Activated T-cell treated with anti-CD3 and anti-CD28 coated beads for 48 hours (primary cell): Measurements from ENCODE around the gene ISY1.
A peak's percentile ranks its signal among the peaks of the same experiment; 100 is the strongest.
"Not testable (repeated sequence)": the region's sequence is repeated elsewhere in the genome, so short reads cannot be mapped to it uniquely, and the experiment has no call there.

ENCODE experiments used
- DNase-seq: peaks from one replicate; pipeline ENCODE4 v3.0.0-alpha.2; 2020; ENCODE audit warnings: low read depth

ISY1 gene

DNA sequence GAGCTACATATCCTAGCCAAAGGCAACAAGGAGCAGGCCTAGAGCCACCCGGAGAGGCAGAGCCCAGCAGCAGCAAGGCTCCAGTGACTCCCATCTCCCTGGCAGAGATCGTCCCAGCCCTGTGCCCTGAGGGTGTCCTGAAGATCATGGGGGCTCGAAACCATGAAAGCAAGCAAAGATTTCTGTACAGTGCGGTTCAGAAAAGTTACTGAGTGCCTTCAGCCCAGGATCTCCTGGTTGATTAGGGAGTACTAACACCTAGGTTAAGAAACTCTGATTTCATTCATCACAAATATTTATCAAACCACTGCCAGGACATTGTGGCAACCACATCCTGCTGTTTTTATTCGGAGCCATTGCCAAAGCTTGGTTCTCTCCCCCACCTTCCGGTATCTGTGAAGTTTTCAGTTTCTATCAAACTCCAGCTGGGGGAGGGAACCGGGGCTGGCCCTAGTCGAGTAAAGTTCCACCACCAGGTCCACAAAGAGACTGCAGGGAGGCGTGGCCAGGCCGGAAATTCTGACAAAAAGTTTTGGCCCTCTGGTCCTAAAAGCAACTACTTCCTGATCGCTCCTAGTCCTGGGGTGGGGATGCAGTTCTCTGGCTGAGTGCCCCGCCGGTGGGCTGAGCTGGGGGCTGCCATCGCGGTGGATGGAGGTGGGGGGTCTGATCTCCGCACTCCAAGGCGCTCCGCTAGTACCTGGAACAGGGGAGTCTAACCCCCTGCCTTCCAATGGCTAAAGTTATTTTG lies 40.4 kb downstream of the ISY1 start:
- DNase-seq, result peak; percentile 88

DNA sequence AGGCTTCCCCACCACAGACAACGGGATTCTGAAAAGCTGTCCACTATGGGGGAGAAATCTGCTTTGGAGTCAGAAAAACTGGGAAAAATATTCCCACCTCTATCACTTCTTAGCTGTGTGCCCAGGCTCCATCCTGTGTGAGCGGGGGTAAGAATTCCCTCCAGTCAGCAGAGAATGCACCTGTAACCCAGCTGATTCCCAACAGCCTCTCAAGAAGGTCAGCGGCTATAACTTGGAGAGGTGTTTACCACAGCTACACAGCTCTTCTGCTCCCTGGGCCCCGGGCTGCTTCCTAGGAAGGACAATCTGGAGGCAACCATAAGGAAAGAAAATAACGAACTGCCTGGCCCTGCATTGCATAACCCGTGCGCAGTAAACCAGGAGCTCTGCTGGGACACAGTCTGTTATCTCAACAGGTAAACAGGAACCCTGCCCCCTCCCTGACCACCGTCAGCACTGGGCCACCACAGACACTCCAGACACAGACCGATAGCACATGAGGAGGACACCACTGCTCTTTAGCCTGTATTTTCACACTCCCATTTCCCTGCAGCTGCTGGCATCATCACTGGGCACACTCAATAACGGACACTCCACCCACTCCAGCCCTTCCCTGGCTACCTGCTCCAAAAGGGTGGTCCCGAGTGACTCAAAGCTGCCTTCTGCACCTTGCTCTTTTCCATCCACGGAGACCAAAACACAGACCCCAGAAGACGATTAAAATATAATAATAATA lies 41.3 kb downstream of the ISY1 start:
- DNase-seq, result no peak

DNA sequence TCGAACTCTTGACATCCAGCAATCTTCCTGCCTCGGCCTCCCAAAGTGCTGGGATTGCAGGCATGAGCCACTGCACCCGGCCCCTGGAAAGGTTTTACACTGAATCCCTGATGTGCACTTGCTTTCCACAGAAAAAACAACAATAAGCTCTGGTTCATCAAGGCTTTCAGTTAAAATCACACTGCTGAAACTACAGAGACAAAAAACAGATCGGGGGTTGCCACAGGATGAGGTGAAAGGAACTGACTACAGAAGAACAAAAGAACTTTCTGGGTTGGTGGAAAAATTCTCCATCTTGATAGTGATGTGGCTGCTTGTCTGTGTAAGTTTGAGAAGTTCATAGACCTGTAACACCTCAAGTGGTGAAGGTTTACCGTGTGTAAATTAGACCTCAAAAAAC lies 42.1 kb downstream of the ISY1 start:
- DNase-seq, result no peak

DNA sequence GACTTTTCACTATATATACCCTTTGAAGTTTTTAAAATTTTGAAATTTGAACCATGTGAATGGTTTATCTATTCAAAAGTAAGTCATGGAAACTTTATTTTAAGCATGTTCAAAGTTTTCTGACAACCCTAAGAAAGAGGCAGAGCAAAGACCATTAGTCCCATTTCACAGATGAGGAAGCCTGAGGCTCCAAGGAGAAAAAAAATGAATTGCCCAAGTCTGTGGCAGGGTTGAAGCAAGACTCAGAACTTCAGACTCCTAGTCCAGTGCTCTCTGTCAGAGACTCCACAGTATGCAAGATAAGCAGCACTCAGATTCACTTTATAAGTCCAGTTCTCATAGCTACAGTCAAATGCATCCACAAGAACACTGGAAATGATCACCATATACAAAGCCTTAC lies 43.7 kb downstream of the ISY1 start:
- no peak for DNase-seq

DNA sequence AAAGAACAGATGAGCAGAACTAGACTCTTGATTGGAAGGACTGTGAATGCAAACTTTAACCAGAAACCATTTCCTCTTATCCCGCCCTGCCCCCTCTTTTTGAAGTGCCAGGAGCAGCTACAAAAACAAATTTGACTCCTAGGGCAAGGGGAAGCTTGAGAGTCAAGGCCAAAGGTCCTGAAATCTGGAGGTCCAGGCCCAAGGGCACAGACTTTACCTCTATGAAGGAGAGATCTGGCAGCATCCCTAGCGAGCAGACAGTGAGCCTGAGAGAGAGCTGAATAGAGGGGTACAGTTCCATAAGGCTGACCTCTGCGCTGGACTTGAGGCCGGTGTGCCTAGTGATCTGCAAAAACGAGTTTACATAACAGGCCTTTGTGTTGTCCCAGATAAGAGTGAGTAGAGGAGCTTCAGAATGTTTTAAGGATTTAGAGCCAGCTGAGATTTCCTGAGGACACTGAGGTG lies 44.3 kb downstream of the ISY1 start:
- DNase-seq, result no peak

DNA sequence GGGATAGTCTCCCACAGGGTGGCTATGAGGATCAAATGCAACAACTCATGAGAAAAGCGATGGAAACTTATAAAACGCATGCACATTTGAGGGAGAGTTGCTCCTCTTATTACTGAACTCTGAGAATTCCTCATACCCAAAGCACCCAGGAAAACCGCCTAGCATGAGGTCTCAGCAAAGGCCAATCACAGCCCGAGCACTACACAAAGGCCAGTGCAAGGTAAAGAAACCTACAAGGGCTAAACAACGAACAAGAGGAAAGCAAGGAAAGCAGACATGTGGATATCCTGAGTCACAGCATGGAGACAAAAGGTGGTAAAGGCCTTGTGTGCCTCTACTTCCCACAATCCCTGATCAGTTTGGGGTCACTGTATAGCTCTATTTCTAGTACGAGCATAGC lies 46.4 kb downstream of the ISY1 start:
- no peak for DNase-seq

DNA sequence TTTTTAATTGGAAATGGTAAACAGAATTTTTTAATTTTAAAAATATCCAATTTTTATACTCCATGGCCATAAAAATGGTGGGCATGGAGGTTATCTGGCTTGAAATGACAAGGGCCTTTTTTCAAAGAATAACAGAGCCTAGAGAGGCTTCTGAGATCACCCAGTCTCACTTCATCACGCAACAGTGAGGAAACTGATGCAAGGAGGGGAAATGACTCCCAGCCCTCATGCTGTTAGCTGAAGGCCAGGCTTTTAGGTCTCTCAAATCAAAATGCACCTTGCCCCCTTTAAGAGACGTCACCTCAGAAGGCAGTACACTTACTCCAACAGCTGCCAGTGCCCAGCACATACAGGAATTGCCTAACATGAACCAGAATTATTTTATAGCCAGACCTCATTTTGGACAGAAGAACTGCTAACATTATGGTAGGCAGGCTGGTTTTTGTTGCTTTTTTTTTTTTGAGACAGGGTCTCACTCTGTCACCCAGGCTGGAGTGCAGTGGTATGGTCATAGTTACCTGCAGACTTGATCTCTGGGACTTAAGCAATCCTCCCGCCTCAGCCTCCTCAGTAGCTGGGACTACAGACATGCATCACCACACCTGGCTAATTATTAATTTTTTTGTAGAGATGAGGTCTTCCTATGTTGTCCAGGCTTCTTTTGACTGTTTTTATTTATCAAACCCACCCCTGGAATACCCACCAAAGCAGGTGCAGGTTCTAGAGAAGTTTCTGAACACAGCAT lies 48.4 kb downstream of the ISY1 start:
- DNase-seq, result peak; percentile 38

DNA sequence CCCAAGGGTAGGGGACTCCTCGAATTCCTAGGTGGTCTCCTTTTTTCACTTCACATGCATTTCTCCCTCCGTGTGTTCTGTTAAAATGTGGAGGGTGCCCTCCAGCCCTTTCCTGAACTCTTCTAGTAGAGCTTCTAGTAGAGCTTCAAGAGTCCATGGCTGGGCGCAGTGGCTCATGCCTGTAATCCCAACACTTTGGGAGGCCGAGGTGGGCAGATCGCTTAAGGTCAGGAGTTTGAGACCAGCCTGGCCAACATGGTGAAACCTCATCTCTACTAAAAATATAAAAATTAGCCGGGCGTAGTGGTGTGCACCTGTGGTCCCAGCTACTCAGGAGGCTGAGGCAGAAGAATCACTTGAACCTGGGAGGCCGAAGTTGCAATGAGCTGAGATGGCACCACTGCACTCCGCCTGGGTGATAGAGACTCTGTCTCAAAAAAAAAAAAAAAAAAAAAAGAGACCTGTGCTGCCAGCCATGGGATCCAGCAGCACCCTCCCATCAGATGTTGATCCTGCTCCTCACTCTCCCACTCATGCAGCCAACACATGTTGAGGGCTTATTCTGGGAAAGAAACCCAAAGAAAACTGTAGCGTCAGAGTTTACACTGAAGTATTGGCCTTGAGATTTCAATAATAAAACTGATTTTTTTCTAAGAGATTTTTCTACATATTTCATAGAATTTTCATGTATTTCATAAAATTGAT lies 49.6 kb downstream of the ISY1 start:
- DNase-seq, result not testable (repeated sequence)

DNA sequence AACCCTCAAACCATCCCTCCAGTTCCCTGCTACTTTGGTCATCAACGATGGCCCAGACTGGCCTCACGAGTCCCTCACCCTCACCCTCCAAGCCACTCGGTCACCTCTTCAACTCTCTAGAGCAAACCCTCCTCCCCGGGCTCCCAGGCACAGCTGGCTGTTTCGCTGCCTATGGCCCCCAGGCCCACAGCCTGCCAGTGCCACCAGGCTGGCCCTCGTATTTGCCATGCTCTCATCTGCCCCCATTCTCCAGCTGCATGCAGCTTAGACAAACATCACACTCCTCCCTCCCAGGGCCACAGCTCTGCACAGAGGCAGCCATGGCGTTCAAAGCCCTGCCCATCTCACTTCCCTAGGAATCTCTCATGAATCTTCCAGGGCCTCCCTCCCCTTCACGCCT lies 53.1 kb downstream of the ISY1 start:
- DNase-seq, result no peak

DNA sequence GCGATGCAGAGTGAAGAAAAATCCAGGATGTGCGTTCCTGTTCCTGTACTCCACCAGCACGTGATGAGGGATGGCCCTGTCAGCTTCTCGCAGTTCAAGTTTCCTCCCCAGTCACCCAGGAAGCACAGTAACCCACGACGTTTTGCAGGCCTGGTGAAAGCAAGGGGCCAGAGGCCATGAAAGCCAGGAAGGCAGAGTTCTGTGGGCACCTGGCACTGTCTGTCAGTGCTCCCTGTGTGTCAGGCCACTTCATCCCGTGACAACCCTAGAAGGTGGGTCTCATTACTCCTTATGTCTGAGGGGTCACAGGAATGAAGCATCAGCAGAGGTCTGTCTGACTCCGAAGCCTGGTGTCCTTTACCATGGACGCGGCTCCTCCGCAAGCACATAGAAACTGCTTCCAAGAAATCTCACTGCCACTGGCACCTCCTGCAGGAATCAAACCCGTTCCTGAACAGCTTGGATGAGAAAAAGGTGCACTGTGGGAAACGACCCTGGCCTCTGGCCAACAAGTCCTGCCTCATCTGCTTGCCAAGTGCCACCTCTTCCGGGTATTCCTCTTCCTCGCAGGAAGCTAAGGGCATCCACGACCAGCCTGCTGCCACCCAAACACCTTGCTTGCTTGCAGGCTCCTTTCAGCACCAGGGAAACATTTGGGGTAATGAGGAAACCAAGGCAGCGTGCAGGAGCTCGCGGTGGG lies 53.8 kb downstream of the ISY1 start:
- no peak for DNase-seq

DNA sequence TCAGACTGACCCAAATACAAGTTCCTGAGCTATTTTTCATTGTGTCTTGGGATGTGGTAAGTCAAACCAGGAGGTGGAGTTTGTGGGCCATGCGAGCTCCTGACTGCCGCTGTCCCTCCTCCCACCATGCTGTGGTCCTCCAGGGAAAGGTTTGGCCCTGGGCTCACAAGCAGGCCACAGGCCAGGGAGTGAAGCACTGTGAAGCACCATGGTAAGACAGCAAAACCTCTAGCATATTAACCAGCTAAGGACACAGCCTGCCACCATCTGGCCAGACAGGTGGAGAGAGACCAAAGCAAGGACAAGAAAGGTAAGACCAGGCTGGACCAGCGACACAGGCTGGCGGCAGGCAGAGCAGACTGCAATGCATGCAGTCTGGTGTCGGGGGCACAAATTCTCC lies 54.5 kb downstream of the ISY1 start:
- DNase-seq, result no peak

DNA sequence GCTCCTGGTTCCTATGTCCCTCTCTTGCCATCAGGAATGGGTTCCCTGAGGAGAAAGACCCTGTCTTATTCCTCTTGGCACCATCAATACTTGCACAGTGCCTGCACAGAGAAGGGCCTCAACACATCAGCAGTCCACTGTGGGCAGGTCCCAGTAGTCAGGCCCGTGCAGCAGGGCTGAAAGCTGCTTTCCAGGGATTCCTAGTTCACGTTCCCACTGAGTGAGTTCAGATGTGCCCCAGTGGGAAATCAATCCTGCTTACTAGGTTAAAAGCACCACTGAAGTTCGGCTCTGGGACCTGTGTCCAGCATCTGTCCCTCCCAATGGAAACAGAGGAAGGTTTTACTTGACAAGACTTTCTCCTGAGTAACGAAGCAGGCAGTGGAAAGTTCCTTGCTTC lies 55.0 kb downstream of the ISY1 start:
- no peak for DNase-seq

DNA sequence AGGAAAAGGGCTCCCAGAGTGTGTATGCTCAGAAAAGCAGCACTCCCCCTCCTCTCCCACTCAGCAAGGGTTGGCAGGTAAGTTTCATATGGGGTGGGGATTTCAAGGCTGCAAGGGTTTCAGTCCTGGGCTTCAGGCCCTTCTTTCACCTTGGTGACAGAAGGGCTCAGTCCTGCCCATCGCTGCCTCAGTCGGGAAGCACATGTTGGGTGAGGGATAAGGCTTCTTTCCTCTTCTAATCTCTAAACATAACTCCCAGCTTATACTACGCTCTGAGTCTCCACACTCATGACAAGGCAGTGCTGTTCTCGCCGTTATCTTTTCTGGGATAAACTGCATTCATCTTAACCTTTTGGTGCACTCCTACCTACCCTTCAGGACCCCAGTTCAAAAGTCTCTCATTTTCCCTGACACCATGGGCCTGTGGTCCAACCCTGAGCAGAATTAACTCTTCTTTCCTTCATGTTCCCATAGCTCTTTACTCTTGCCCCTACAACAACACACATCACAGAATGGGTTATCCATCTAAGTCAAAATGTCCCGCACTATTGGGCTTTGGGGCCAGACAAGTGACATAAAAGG lies 56.3 kb downstream of the ISY1 start:
- no peak for DNase-seq

DNA sequence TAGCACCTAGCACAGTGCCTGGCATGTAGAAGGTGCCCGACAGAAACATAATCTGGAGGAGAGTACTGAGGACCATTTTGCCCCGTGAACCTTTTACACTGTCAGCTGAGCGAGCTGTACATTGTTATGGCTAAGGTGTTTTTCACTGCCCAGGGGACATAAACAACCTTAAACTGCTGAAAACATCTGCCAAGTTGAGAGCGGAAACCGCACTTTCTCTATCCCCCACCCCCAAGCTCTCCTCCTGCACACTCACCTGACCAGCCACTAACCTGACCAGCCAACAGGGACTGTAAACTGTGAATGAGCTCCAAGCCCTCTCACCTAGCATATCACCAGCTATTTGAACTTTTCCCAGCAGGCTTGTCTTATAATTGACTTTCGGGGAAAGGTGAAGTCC lies 56.8 kb downstream of the ISY1 start:
- no peak for DNase-seq

DNA sequence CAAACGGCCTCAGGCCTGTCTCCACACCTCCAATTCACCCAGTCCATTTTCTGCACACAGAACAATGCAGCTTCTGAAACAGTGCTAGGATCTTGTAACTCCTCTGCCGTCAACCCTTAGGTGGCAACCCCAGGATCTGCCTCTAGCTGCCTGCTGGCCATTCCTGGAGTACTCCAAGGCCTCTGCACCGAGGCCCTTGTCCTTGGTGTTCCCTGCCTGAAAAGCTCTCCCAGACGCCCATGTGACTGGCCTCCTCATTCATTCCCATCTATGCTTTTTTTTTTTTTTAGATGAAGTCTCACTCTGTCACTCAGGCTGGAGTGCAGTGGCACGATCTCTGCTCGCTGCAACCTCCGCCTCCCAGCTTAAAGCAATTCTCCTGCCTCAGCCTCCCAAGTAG lies 57.6 kb downstream of the ISY1 start:
- DNase-seq, result no peak

DNA sequence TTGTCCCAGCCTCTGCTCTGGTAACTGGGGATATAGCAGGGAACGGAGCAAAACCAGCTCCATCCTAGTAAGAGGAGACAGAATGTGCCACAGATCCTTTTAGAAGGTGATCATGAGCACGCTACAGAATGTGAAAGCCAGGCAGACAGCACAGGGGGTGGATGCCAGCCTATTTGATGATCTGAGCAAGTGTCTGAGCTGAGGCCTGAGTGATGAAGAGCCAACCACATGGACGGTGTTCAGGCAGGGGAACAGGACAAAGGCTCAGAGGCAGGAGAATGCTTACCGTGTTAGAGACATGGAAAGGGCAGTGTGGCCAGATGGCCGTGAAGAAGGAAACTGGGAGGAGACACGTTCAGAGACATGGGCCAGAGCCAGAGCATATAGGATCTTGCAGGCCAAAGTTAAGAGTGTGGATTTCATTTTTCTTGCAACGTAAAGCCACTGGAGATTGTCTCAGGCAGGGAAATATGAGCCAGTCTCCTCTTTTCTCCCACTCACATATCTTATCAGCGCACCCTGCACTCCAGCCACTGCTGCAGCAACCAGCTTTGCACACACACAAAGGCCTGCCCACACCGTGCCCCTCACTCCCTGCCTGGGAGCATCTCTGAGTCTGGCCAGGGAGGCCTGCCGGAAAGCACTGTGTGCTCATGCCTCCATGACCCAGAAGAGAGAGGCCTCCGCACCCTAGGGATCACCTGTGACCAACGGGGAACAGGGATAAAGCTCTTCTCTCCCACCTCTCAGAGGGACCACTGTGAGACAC lies 59.3 kb downstream of the ISY1 start:
- no peak for DNase-seq

DNA sequence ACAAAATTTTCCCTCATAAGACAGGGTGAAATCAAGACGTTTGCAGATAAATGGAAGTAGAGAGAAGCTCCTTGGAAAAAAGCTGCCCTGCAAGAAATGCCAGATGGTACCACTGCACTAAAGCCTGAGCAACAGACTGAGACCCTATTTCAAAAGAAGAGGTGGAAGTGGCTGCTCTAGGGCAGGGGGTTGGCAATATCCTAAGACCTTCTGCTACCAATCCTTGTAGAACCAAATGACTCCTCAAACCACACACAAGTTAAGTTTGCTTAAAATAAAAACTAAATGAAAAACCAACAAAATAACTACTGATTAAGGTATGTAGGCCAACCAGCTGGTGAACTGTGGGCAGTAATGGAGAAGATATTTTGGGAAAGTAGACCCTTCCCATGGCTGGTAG lies 60.6 kb downstream of the ISY1 start:
- DNase-seq, result no peak

DNA sequence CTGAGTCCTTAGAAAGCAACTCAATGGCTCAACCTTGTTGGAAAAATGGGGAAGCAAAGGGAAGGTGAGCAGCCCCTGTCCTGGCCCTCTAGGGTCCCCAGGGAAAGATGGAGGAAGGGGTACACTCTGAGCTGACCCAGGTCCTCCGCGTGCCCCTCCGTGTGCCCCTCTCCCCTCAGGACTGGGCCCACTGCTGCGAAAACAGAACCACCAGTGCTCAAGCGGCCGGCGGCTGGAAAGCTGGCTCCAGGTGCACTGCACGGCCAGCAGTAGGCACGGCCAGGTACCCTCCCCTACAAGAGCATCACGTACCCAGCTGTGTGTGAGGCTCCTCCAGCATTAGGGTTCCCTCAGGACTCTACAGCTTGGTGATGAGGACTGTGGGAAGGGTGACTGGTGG lies 65.6 kb downstream of the ISY1 start:
- no peak for DNase-seq

DNA sequence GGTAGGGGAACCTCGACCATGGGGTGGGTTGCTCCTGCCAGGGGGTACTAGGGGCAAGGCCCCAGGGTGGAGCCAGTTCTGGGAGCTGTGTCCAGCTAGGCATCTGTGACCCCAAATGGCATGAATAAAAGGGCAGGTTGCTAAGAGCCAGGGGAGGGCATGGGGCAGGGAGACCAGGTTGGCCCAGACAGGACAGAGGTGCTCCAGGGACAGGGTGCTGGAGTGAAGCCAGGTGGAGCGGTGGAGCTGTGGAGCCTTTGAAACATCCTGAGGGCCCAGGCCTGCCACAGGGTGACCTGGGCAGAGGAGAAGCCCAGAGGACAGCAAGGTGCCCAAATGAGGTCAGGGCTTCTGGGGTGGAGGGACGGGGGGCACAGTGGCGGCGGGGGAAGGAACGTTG lies 72.6 kb downstream of the ISY1 start:
- not testable (repeated sequence) for DNase-seq

DNA sequence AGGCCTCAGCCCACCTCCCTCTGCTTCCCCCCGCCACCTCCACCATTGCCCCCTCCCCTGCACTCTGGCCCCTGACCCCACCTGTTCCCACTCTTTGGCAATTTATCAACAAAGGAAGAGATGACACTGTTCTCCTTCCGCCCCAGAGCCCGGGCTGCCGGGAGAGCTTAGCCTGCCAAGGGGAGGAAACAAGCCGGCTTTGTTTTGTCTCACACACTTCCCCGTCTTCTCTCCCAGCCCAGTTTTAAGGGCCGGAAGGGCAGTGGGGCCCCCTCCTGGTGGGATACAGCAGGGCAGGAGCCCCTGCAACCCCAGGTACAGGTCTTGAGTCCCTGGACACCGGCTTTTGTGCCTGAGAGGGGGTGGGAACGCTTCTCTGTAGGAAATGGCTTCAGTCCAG lies 73.0 kb downstream of the ISY1 start:
- not testable (repeated sequence) for DNase-seq
